ENCODE data around the gene ZNF605. TPM values are rescaled to one million over a fixed set of nuclear protein-coding genes. Genes with fewer than 3 reads are reported as not detected.

The ZNF605 gene
- total RNA-seq, 1 experiment from 2014 or later = 19.3 TPM

GRCh38 chr12:132967736-132968135 lies 11.6 kb upstream of the ZNF605 start:
- no peak for TF ChIP-seq CTCF (conservative IDR thresholded peaks at IDR 0.05)
- Histone ChIP-seq H4K8ac (replicated peaks; ENCODE audit: insufficient read length, low read depth, low read length) (no peak overlapping the region), H3K14ac (ENCODE audit: insufficient read depth, low read length) (no peak overlapping the region), H2BK20ac (ENCODE audit: low read depth, low read length, poor library complexity, severe bottlenecking) (no peak overlapping the region), H3K9me3 (ENCODE audit: control insufficient read depth, low read depth, low read length) (peaks cover 53% of the 10 kb centered on the region), H3K23me2 (ENCODE audit: insufficient read length, low read depth, low read length, poor library complexity, severe bottlenecking) (no peaks in the 10 kb centered on the region), H3K56ac (ENCODE audit: insufficient read length, low read depth, low read length) (no peak overlapping the region), H4K91ac (ENCODE audit: insufficient read length, low read depth, low read length) (no peak overlapping the region), H4K20me1 (ENCODE audit: control insufficient read depth, insufficient read depth, insufficient read length) (no peaks in the 10 kb centered on the region), H3K4me1 (ENCODE audit: insufficient read depth, low read length) (no peaks in the 10 kb centered on the region), H2BK12ac (ENCODE audit: insufficient read length, low read depth, low read length) (no peak overlapping the region), H3T11ph (ENCODE audit: low read length) (no peak overlapping the region), H3K79me1 (ENCODE audit: insufficient read depth, low read depth, low read length, poor library complexity, severe bottlenecking) (no peaks in the 10 kb centered on the region), H2BK15ac (ENCODE audit: low read depth, low read length) (no peak overlapping the region), H2AK5ac (ENCODE audit: insufficient read length, low read length) (no peak overlapping the region), H3K4me2 (ENCODE audit: insufficient read depth, insufficient read length, low read length) (no peak overlapping the region), H3K4ac (ENCODE audit: low read depth, low read length) (no peak overlapping the region), H3K79me2 (ENCODE audit: insufficient read depth, low read length) (no peaks in the 10 kb centered on the region), H3K27me3 (ENCODE audit: insufficient read depth, low read length) (no peaks in the 10 kb centered on the region), H3K18ac (ENCODE audit: insufficient read length, low read depth, low read length) (no peak overlapping the region), H2BK120ac (ENCODE audit: low read depth, low read length, poor library complexity, severe bottlenecking) (no peak overlapping the region), H3K27ac (ENCODE audit: insufficient read length, low read depth, low read length) (no peak overlapping the region), H4K5ac (ENCODE audit: insufficient read length, low read depth, low read length) (no peak overlapping the region), H2BK5ac (ENCODE audit: insufficient read length, low read length) (no peak overlapping the region), H3K9ac (ENCODE audit: extremely low read depth, insufficient read length, low read length) (no peak overlapping the region), H3K23ac (ENCODE audit: insufficient read length, low read depth, low read length) (no peak overlapping the region), H2AFZ (ENCODE audit: low read length) (no peak overlapping the region)
- Mint-ChIP-seq H3K4me1 (no peaks in the 10 kb centered on the region), H3K27me3 (ENCODE audit: low read depth) (no peaks in the 10 kb centered on the region; the same call in 1 of the 2 replicates), H3K27ac (no peak overlapping the region), H3K4me3 (no peak overlapping the region), H3K36me3 (ENCODE audit: insufficient read depth in 1 of 3, low read depth in 3 of 3) (peaks cover 16 to 30% (median 20%) of the 10 kb centered on the region in 3 experiments), H3K9me3 (peaks cover 79 to 82% of the 10 kb centered on the region in 2 experiments)
- WGBS (ENCODE audit: extremely low coverage, insufficient read length, low lambda C conversion rate) = no CpG with 5 or more reads among the region's 21 CpGs
- no peak for DNase-seq
